Stimulated activated CD4-positive, alpha-beta T cell treated with anti-CD3 and anti-CD28 coated beads, Interleukin-1b, Interleukin-23, amount 100 ng/mL, for 24 hours (primary cell): ENCODE results near the gene SUN1.
"Not testable (repeated sequence)": the region's sequence is repeated elsewhere in the genome, so short reads cannot be mapped to it uniquely, and the experiment has no call there.

ENCODE experiments used
- DNase-seq, 4 experiments: peaks; one replicate each; pipeline ENCODE4 v3.0.0-alpha.2; 2020; ENCODE audit warnings: low read depth in 4 of 4, low spot score in 1 of 4

SUN1 gene

DNA sequence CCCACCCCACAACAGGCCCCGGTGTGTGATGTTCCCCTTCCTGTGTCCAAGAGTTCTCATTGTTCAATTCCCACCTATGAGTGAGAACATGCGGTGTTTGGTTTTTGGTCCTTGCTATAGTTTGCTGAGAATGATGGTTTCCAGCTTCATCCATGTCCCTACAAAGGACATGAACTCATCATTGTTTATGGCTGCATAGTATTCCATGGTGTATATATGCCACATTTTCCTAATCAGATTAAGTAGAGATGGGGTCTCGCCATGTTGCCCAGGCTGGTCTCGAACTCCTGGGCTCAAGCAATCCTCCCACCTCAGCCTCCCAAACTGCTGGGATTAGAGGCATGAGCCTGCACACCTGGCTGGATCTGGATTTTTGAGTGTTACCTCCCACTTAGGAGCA lies 28.5 kb upstream of the SUN1 start:
- not testable (repeated sequence) for DNase-seq

DNA sequence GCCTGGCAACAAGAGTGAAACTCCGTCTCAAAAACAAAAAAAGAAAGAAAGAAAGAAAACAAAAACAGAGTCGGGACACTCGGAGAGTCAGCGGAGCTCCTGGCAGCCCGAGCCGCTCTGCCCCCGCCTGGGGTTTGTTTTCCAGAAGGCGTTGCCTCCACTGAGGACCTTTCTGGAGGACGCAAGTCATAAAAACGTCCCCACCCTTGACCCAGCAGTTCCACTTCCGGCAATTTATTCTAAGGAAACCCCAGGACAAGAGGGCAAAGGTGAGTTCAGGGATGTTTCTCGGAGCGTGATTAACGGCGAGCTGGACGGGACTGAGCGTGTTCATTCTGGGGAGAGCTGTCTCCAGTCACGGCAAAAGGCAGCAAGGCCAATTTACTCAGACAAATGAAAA lies 27.0 kb upstream of the SUN1 start:
- DNase-seq, result no peak

DNA sequence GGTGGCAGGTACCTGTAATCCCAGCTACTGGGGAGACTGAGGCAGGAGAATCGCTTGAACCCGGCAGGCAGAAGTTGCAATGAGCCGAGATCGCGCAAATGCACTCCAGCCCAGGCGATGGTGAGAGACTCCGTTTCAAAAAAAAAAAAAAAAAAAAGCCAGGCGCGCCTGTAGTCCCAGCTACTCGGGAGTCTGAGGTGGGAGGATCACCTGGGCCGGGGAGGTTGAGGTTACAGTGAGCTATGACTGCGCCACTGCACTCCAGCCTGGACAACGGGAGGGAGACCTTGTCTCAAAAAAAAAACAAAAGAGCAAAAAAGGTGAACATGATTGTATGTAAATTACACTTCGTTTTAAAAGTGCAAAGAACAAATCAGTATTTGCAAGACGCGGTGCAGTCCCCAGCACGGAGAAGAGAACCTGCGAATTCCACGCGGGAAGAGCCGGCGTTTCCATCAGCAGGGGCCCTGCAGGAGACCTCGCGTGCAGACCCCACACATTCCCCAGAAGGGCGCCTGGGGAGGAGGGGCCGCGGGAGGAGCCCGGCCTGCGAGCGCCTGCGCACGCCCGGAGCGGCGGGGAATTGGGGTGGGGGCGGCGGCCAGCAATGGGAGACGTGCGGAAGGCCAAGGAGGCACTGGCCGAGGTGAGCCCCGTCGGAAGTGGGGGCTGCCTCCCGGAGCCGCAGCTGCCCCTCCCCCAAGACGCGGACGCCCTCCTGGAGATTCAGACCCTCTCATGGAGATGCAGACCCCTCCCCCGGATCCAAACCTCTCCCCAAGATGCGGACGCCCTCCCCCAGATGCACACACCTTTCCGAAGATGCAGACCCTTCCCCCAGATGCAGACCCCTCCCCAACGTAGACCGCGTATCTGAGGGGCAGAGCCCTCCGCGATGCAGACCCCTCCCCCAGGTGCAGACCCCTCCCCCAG lies 16.7 kb upstream of the SUN1 start:
- no peak for DNase-seq

DNA sequence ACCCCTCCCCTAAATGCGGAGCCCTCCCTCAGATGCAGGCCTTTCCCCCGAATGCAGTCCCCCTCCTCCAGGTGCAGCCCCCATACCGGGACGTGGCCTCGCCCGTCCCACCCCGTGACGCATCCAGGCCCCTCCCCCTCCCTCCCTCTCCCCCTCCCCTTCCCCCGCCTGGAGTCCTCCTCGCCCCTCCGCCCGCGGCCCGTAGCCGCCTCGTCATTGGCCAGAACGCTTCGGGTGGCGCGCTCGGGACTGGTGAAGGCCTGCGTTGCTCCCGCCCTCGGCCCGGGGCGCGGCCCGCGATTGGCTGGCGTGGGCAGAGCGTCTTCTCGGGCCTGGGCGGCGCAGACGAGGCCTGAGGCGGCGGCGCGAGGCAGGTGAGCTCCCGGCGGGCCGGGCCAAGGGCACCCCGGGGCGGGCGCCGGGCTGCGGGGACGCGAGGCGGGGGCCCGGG lies 16.0 kb upstream of the SUN1 start:
- DNase-seq, result peak; percentile 83 to 95 (median 90)

DNA sequence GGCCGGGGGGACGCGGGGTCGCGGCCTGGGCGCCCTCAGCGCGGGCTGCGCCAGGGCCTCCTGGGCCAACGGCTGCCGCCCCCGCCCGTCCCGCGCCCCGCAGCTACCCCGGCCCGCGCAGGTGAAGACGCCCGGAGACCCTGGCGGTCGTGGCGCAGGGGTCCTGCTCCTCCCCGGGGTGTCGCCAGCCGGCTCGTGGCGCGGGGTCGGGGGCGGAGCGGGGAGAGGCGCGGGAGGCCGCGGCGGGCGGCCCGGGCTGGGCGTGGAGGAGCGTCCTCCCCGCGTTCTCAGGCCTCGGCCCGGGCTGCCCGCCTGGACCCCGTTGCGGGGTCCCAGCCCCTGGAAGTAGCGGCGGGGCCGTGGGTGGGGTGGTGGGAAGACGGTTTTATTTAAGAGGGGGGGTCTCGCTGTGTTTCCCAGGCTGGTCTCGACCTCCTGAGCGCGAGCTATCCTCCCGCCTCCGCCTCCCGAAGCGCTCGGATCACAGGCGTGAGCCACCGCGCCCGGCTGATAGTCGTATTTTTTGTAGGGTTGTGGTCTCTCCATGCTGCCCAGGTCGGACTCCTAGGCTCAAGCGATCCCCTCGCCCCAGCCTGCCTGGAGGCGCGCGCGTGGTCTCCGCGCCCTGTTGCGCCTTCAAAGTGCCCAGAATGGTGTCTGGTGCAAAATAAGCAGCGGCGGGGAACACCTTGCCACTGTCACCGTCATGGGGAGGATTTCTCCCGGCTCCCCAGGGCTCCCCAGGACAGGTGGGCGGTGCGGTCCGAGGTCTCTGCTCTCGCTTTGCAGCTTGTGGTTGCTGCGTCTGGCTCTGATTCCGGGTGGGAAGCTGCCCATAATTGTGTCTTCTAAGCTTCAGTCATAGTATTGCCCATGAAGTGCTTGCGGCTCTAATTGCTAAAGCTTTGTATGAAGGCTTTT lies 15.3 kb upstream of the SUN1 start:
- DNase-seq, result no peak

DNA sequence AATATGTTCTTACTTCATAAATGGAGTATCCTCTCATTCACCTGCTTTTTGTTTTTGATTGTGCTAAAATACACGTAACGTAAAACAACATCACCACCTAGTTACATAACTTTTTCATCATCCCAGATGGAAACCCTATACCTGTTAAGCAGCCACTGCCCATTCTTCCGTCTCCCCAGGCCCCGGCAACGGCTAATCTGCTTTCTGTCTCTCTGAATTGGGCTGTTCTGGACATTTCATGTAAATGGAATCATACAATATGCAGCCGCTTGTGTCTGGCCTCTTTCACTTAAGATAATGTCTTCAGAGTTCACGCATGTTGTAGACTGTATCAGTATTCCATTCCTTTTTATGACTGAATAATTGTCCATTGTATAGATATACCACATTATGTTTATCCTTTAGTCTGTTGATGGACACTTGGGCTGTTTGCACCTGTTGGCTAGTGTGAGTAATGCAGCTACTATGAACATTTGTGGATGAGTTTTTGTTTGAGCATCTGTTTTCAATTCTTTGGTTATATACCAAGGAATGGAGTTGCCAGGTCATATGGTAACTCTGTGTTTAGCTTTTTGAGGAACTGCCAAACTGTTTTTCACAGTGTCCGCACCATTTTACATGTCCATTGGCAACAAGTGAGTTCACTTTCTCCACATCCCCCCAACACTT lies 14.1 kb upstream of the SUN1 start:
- DNase-seq, result no peak

DNA sequence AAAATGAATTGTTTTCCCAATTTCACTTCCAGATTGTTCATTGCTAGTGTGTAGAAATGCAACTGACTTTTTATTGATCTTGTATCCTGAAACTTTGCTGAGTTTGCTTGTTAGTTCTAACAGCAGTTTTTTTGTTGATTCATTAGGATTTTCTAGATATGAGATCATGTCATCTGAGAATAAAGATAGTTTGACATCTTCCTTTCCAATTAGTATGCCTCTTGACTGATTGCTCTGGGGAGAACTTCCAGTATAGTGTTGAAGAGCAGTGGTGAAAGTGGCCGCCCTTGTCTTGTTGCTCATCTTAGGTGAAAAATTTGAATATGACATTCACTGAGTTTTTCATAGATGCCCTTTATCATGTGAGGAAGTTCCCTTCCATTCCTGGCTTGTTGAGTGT lies 11.9 kb upstream of the SUN1 start:
- no peak for DNase-seq

DNA sequence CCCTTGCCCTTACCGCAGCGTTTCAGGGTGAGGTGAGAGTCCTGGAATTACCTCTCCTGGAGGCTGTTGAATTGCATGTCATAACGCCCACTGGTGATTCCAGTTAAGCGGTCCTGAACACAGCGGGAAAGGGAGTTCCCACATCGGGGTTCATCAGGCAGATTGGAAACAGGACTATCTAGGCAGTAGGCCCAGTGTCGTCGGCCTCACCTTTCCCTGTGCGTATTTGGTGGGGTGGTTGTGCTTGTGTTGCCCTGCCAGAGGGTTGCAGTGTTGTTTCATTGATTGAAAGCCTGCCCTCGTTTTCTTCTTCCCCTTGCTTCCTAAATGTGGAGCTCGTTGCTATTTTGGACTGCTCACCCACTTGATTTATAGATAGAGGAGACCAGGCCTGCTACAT lies 10.6 kb upstream of the SUN1 start:
- DNase-seq, result no peak

DNA sequence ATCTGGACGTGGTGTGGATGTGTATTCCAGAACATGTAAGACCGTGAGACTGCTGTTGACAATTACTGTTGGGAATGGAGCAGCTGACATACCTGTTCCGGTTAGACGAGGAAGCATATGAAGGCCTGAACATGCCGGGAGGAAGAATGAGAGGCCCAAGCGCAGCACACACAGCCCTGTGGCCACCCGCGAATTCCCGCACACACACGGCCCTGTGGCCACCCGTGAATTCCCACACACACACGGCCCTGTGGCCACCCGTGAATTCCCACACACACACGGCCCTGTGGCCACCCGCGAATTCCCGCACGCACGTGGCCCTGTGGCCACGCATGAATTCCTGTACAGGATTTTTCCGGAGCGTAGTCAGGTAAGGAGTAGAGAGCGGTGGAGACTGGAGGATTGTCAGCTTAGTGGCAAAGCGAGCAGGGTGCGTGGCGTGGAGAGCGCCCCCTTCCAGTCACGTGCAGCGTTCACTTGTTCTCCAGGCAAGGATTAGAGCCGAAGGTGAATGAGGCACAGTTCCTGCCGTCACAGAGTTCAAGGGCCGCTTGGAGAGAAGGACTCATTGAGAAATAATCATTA lies 9.5 kb upstream of the SUN1 start:
- DNase-seq, result no peak

DNA sequence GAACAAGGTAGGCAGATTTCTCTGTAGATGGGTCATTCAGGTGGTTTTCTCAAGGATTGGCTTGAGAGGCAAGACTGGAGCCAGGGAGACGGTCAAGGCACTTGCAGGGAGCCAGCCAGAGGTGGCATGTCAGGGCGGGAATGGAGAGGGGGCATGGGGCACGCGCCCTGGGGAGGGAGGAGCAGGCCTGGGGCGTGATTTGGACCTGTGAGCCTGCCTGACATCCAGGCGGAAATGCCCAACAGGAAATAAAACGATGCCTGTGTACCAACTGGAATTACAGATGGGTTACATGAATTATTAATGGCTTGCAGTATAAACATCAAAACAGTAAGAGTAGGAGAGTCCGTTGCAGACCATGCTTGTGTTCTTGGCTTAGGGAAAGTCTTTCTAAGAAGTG lies 8.6 kb upstream of the SUN1 start:
- no peak for DNase-seq

DNA sequence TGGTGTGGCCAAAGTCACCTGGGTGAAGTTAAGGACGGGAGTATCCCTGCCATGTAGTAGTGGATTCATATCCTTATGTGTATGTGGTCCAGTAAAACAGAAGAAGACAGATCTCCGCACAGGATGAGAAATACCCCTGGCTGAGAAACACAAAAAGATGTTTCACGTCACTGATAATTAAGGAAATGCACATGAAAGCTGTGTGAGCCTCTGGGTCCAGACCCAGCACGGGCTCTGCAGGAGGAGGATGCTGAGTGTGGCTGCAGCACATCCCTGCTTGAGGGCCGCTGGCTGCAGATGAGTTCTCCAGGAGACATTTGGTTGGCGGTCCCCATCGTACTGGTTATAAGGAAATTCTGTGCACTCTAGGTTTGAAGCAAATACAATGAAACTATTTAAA lies 8.2 kb upstream of the SUN1 start:
- DNase-seq, result no peak

DNA sequence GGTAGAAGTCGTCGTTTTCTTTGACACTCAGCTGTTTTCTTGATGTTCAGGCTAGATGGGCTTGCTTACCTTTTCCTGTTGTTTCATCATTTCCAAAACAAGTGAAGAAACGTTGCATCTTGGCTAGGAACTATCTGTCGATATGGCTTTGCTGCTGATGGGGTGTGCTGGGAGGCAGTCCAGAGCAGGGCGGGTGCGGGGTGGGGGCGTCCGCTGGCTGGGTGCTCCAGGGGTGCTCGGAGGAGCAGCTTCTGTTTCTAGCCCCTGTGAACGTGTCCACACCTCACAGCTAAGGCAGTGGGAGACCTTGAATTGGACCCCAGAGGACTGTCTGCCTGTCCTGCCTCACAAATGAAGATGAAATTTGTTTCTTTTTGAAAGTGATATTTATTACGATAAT lies 7.6 kb upstream of the SUN1 start:
- no peak for DNase-seq

DNA sequence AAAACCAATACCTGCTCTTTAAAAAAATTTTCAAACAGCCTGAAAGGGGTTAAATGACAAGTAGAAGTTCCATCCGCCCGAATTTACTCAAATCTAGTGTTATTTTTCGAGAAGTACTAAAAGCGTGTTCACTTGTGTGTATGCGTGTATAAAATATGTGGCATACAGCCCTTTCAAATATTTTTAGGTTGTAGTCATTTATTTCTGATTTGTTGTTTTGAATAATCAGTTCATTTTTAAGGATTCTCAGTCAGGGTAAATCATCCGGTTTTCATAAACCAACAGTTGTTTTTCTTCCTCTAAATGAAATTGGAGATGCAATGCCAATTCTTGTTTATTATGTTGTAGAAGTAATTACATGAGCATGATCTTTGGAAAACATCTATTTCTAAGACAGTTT lies 6.9 kb upstream of the SUN1 start:
- DNase-seq, result no peak

DNA sequence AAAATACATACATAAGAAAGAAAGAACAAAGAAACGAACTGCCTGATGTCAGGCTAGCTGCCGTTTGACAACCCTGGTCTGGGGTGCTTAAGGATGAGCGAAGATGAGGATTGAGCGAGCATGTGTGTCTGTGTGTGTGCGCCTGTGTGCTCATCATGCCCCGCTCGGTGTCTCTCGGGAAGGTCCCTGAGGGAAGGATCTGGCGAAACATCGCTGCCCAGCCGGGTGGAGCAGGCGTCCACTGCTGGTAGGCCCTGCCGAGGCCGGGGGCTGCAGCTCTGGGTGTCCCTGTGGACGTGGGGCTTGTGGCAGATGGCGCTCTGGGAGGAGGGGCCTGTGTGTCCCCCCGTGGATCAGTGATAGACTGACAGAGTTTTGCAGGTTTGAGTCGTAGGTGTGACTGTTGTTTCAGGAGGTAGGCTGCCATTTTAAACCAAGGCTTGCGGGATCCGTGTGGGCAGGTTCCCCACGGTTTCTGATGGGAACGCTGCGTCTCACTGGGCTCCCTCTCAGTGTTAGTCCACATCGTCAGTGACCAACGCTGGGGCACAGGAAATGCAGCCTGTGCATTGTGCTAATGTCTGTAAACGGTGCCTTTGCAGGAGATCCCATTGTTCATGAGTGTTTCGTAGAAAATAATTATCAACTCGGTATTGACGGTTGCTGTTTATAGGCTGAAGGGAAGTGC lies 5.9 kb upstream of the SUN1 start:
- DNase-seq, result no peak

DNA sequence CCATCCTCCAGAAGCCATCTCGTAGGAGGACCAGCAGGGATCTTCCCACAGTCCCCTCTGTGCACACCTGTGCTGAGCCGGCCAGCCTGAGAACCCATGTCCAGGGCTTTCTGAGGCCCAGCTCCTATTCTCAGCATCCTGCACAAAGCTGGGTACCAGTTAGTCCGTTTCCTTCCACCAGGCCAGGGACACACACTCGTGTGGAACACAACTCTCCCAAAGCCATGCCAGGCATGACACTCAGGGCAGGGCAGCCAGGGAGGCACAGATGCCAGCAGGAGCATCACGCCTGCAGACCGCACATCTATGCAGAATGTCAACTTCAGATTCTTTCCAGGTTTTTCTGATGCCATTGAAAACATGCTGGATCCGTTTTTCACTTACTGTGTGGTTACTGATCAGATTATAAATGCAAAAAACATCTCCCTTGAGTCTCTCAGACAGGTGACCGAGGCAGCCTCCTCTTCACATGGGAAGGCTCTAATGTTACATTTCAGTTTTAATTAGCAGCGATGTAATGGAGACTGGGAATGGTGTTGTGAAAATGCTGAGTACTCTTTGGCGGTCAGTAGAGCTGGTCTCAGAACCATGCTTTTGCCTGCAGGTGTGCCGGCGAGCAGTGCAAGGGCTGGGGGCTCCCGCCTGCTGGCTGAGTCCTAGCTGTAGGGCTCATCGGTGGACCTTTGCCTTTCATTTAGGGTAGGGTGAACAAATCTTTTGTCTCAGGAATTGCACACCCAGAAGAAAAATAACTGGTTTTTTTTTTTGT lies 3.3 kb upstream of the SUN1 start:
- no peak for DNase-seq

DNA sequence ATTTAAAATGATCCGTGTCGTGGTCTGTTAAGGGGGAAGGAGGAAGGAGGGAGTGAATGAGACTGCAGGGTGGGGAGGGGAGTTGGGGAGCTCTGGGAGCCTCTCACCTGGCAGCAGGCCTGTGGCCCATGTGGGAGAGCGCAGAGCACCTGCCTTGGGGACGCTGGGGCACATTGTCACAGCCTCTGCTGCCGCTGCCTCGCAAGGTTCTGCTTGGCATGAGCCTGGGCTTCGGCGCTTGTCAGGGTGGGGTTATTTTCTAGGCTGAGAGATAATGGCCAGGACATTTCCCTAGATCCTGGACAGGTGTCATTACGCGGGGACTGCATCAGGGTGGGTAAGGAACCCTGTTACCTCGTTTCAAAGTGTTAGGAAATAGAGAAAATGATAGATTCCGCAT lies 2.2 kb upstream of the SUN1 start:
- no peak for DNase-seq

DNA sequence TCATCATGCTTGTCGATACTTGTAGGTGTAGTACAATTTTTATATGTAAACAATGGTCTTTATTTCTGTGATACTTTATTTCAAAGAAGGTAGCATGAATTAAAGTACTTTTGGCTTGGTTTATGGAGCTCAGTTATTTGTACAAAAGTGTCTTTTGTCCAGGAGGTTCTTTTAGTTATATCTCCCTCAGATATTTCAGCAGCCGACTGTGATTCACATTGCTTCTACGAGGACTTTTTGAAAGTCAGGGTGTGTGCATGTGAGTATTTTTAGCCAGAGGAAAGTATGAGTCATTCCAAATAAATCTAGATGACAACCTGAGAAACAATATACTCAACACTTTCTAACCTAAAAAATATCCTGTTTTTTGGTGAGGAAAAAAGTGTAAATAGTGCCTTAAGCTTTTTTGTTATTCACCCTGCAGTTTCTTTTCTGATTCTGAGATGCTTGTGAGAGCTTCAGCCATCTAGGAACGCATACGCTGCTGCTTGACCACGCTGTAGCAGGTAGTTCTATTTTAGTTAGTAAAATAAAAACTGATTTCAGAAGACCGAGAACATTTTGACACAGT lies 595 bp upstream of the SUN1 start:
- DNase-seq, result no peak

DNA sequence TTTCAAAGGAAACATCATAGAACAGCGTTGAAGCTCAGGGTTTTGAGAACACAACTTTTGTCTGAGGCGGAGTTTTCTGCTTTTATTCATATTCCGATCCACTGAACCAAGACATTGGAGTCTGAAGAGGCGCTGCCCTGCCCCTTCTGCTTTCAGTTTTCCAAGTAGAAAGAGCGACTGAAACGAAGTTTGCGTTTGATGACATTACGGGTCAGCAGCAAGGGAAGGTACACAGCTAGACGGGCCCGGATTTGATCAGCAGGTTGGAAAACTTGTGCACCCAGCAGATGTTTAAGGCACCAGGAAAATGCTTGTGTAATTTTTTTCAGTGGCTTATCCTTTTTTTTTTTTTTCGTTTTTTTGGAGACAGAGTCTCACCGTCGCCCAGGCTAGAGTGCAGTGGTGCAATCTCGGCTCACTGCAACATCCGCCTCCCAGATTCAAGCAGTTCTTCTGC lies 720 bp downstream of the SUN1 start:
- no peak for DNase-seq

DNA sequence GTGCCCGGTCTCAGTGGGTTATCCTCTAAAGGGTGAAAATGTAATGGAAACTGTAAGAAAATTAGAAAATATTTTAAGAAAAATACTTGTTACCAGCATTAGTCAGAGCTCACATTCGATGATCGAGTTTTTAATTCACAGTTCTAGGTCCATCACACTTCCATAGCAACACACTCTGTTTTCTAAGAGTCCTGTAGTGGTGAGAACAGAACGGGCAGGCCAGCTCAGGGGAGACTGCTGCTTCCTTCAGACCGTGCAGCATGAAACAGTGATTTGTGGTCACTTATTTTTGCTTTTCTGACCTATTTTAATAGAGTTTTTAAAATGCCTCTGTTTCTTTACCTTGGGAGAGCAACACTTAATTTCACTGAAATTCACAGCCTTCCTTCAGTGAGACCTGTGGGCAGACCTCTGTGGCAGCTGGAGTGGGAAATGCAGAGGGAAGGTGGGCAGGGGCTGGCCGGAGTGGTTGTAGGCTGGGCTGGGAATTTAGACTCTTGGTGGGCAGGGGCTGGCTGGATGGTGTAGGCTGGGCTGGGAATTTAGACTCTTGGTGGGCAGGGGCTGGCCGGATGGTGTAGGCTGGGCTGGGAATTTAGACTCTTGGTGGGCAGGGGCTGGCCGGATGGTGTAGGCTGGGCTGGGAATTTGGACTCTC lies 1.5 kb downstream of the SUN1 start:
- DNase-seq, result no peak
